Measurements from ENCODE around the gene FRMD8.

DNA sequence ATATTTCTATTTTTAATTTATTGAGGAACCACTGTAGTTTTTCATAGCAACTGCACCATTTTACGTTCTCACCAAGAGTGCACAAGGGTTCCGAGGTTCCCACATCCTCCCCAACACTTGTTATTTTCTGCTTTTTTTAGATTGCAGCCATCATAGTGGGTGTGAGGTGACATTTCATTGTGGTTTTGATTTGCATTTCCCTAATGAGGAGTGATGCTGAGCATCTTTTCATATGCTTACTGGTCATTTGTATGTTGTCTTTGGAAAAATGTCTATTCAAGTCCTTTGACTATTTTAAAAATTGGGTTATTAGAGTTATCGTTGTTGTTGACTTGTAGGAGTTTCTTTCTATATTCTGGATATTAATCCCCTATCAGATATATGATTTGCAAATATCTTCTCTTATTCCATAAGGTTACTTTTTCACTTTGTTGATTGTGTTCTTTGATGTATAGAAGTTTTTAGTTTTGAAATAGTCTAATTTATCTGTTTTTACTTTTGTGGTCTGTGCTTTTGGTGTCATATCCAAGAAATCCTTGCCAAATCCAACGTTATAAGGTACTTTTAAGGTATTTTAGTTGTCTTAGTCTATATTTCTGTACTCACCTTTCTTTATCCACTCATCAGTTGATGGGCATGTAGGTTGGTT is 45.1 kb downstream of the FRMD8 start:
- no peak for TF ChIP-seq POLR2AphosphoS5 (IDR thresholded peaks at IDR 0.05; ENCODE audit: low read depth, low read length)
- TF ChIP-seq POLR2A (IDR thresholded peaks at IDR 0.05; ENCODE audit: control extremely low read depth in 1 of 2, low read depth in 2 of 2, low read length in 2 of 2) = no peak
- no peak for TF ChIP-seq ZNF274 (IDR thresholded peaks at IDR 0.05; ENCODE audit: borderline replicate concordance, extremely low read depth, low read length)
- TF ChIP-seq SIX5 (IDR thresholded peaks at IDR 0.05; ENCODE audit: low read depth, low read length) = no peak
- no peak for TF ChIP-seq FOSL1 (IDR thresholded peaks at IDR 0.05; ENCODE audit: insufficient read depth, low read depth, low read length)
- no peak for TF ChIP-seq SIN3A (conservative IDR thresholded peaks at IDR 0.05 in 1 of 2, IDR thresholded peaks at IDR 0.05 in 1 of 2; ENCODE audit: low read depth in 1 of 2, low read length in 2 of 2)

Data from H1 (cell line).